ENCODE measurements around the gene TMPRSS9. TPM values are rescaled to one million over a fixed set of nuclear protein-coding genes. Genes with fewer than 3 reads are reported as not detected.

The TMPRSS9 gene
- 0.15 and 0.18 TPM in 2 replicates for polyA plus RNA-seq (2013)

- WGBS (ENCODE audit: extremely low coverage, insufficient coverage, insufficient read length) = no CpG with 5 or more reads among the region's 44 CpGs
- Histone ChIP-seq H3K4me3 (ENCODE audit: low read depth, low read length) (no peak within 1 kb of the TSS), H3K23ac (ENCODE audit: low read length) (no peak within 1 kb of the TSS), H3K79me2 (ENCODE audit: control insufficient read depth, insufficient read depth, low read length, poor library complexity) (no peaks in the 10 kb centered on the region), H3K4me1 (ENCODE audit: control insufficient read depth in 1 of 2, insufficient read depth in 2 of 2, low read length in 2 of 2) (no peaks in the 10 kb centered on the region), H2BK12ac (ENCODE audit: low read length) (no peak within 1 kb of the TSS), H3K9ac (ENCODE audit: low read length) (no peak within 1 kb of the TSS), H3K9me3 (ENCODE audit: insufficient read depth, low read depth, low read length) (peaks cover 4% of the 10 kb centered on the region), H3K79me1 (ENCODE audit: low read length) (no peaks in the 10 kb centered on the region), H2AK5ac (ENCODE audit: low read length) (no peak within 1 kb of the TSS), H2AFZ (ENCODE audit: insufficient read depth, low read length, poor library complexity) (no peak within 1 kb of the TSS), H3K4me2 (ENCODE audit: low read length) (no peak within 1 kb of the TSS), H3K18ac (ENCODE audit: low read length) (no peak within 1 kb of the TSS), H4K12ac (ENCODE audit: low read depth, low read length) (no peak within 1 kb of the TSS), H3K4ac (ENCODE audit: low read depth, low read length) (no peak within 1 kb of the TSS), H3K27ac (ENCODE audit: low read depth, low read length) (no peak within 1 kb of the TSS), H2BK5ac (ENCODE audit: low read depth, low read length, poor library complexity) (no peak within 1 kb of the TSS), H2BK120ac (ENCODE audit: insufficient read depth, low read length, poor library complexity) (no peak within 1 kb of the TSS), H3K27me3 (ENCODE audit: insufficient read depth, low read length) (no peaks in the 10 kb centered on the region), H3K14ac (ENCODE audit: low read length) (no peak within 1 kb of the TSS), H4K91ac (ENCODE audit: low read depth, low read length) (no peak within 1 kb of the TSS), H4K8ac (ENCODE audit: low read depth, low read length) (no peak within 1 kb of the TSS), H3K36me3 (ENCODE audit: control insufficient read depth in 1 of 2, insufficient read depth in 2 of 2, low read length in 2 of 2) (no peaks in the 10 kb centered on the region)
- DNase-seq = no peak
These were observed at the start of gene TMPRSS9 for GRCh38 chr19:2359992-2360685. TSS of gene TMPRSS9 (plus strand) at chr19:2360265. CDS start at chr19:2389786, 29,521 bp downstream.

GRCh38 chr19:2311093-2311492 lies 49.0 kb upstream of the TMPRSS9 start:
- H3K79me2 ChIP-seq (ENCODE audit: control insufficient read depth, insufficient read depth, low read length, poor library complexity) = no peaks in the 10 kb centered on the region
- H3K9me3 ChIP-seq (ENCODE audit: insufficient read depth, low read depth, low read length) = peaks cover 12% of the 10 kb centered on the region
- no peaks in the 10 kb centered on the region for H3K79me1 ChIP-seq (ENCODE audit: low read length)
- H4K12ac ChIP-seq (ENCODE audit: low read depth, low read length) = no peak overlapping the region
- H3K36me3 ChIP-seq (ENCODE audit: control insufficient read depth in 1 of 2, insufficient read depth in 2 of 2, low read length in 2 of 2) = no peaks in the 10 kb centered on the region
- H4K91ac ChIP-seq (ENCODE audit: low read depth, low read length) = no peak overlapping the region
- H4K8ac ChIP-seq (ENCODE audit: low read depth, low read length) = no peak overlapping the region
- no peak overlapping the region for H2BK12ac ChIP-seq (ENCODE audit: low read length)
- H3K4ac ChIP-seq (ENCODE audit: low read depth, low read length) = no peak overlapping the region
- no peak for DNase-seq
- no peak overlapping the region for H2BK120ac ChIP-seq (ENCODE audit: insufficient read depth, low read length, poor library complexity)
- no peak overlapping the region for H3K23ac ChIP-seq (ENCODE audit: low read length)
- no peak overlapping the region for H2AK5ac ChIP-seq (ENCODE audit: low read length)
- WGBS (ENCODE audit: extremely low coverage, insufficient coverage, insufficient read length) = no CpG with 5 or more reads among the region's 4 CpGs
- H3K4me2 ChIP-seq (ENCODE audit: low read length) = no peak overlapping the region
- H3K27me3 ChIP-seq (ENCODE audit: insufficient read depth, low read length) = peaks cover 21% of the 10 kb centered on the region
- peaks cover 0 to 3% of the 10 kb centered on the region in 2 experiments for H3K4me1 ChIP-seq (ENCODE audit: control insufficient read depth in 1 of 2, insufficient read depth in 2 of 2, low read length in 2 of 2)
- no peak overlapping the region for H3K18ac ChIP-seq (ENCODE audit: low read length)
- no peak overlapping the region for H3K14ac ChIP-seq (ENCODE audit: low read length)
- H3K9ac ChIP-seq (ENCODE audit: low read length) = no peak overlapping the region
- no peak overlapping the region for H2BK5ac ChIP-seq (ENCODE audit: low read depth, low read length, poor library complexity)
- no peak overlapping the region for H2AFZ ChIP-seq (ENCODE audit: insufficient read depth, low read length, poor library complexity)
- no peak overlapping the region for H3K4me3 ChIP-seq (ENCODE audit: low read depth, low read length)
- no peak overlapping the region for H3K27ac ChIP-seq (ENCODE audit: low read depth, low read length)

GRCh38 chr19:2312820-2313501 lies 47.1 kb upstream of the TMPRSS9 start:
- H4K91ac ChIP-seq (ENCODE audit: low read depth, low read length) = no peak overlapping the region
- peaks cover 0 to 3% of the 10 kb centered on the region in 2 experiments for H3K4me1 ChIP-seq (ENCODE audit: control insufficient read depth in 1 of 2, insufficient read depth in 2 of 2, low read length in 2 of 2)
- no peak for DNase-seq
- H3K18ac ChIP-seq (ENCODE audit: low read length) = no peak overlapping the region
- no CpG with 5 or more reads among the region's 28 CpGs for WGBS (ENCODE audit: extremely low coverage, insufficient coverage, insufficient read length)
- no peak overlapping the region for H3K27ac ChIP-seq (ENCODE audit: low read depth, low read length)
- H3K4me3 ChIP-seq (ENCODE audit: low read depth, low read length) = no peak overlapping the region
- peaks cover 5% of the 10 kb centered on the region for H3K27me3 ChIP-seq (ENCODE audit: insufficient read depth, low read length)
- no peak overlapping the region for H2BK5ac ChIP-seq (ENCODE audit: low read depth, low read length, poor library complexity)
- H3K9me3 ChIP-seq (ENCODE audit: insufficient read depth, low read depth, low read length) = peaks cover 12% of the 10 kb centered on the region
- H3K79me1 ChIP-seq (ENCODE audit: low read length) = no peaks in the 10 kb centered on the region
- no peak overlapping the region for H4K12ac ChIP-seq (ENCODE audit: low read depth, low read length)
- no peak overlapping the region for H3K4me2 ChIP-seq (ENCODE audit: low read length)
- no peak overlapping the region for H3K9ac ChIP-seq (ENCODE audit: low read length)
- H2AFZ ChIP-seq (ENCODE audit: insufficient read depth, low read length, poor library complexity) = no peak overlapping the region
- no peak overlapping the region for H3K4ac ChIP-seq (ENCODE audit: low read depth, low read length)
- H2AK5ac ChIP-seq (ENCODE audit: low read length) = no peak overlapping the region
- no peak overlapping the region for H4K8ac ChIP-seq (ENCODE audit: low read depth, low read length)
- H3K79me2 ChIP-seq (ENCODE audit: control insufficient read depth, insufficient read depth, low read length, poor library complexity) = no peaks in the 10 kb centered on the region
- H3K36me3 ChIP-seq (ENCODE audit: control insufficient read depth in 1 of 2, insufficient read depth in 2 of 2, low read length in 2 of 2) = no peaks in the 10 kb centered on the region
- H3K23ac ChIP-seq (ENCODE audit: low read length) = no peak overlapping the region
- no peak overlapping the region for H2BK120ac ChIP-seq (ENCODE audit: insufficient read depth, low read length, poor library complexity)
- H2BK12ac ChIP-seq (ENCODE audit: low read length) = no peak overlapping the region
- no peak overlapping the region for H3K14ac ChIP-seq (ENCODE audit: low read length)

GRCh38 chr19:2315121-2315817 lies 44.8 kb upstream of the TMPRSS9 start:
- Histone ChIP-seq H2AK5ac (ENCODE audit: low read length) (no peak overlapping the region), H2AFZ (ENCODE audit: insufficient read depth, low read length, poor library complexity) (no peak overlapping the region), H3K9me3 (ENCODE audit: insufficient read depth, low read depth, low read length) (peaks cover 8% of the 10 kb centered on the region), H3K9ac (ENCODE audit: low read length) (no peak overlapping the region), H3K27ac (ENCODE audit: low read depth, low read length) (no peak overlapping the region), H3K23ac (ENCODE audit: low read length) (no peak overlapping the region), H3K4me3 (ENCODE audit: low read depth, low read length) (no peak overlapping the region), H3K36me3 (ENCODE audit: control insufficient read depth in 1 of 2, insufficient read depth in 2 of 2, low read length in 2 of 2) (no peaks in the 10 kb centered on the region), H3K79me2 (ENCODE audit: control insufficient read depth, insufficient read depth, low read length, poor library complexity) (no peaks in the 10 kb centered on the region), H3K79me1 (ENCODE audit: low read length) (no peaks in the 10 kb centered on the region), H2BK12ac (ENCODE audit: low read length) (no peak overlapping the region), H2BK120ac (ENCODE audit: insufficient read depth, low read length, poor library complexity) (no peak overlapping the region), H3K18ac (ENCODE audit: low read length) (no peak overlapping the region), H3K4ac (ENCODE audit: low read depth, low read length) (no peak overlapping the region), H2BK5ac (ENCODE audit: low read depth, low read length, poor library complexity) (no peak overlapping the region), H3K27me3 (ENCODE audit: insufficient read depth, low read length) (no peaks in the 10 kb centered on the region), H4K8ac (ENCODE audit: low read depth, low read length) (no peak overlapping the region), H4K12ac (ENCODE audit: low read depth, low read length) (no peak overlapping the region), H3K14ac (ENCODE audit: low read length) (no peak overlapping the region), H3K4me2 (ENCODE audit: low read length) (no peak overlapping the region), H4K91ac (ENCODE audit: low read depth, low read length) (no peak overlapping the region), H3K4me1 (ENCODE audit: control insufficient read depth in 1 of 2, insufficient read depth in 2 of 2, low read length in 2 of 2) (no peaks in the 10 kb centered on the region)
- no CpG with 5 or more reads among the region's 7 CpGs for WGBS (ENCODE audit: extremely low coverage, insufficient coverage, insufficient read length)
- no peak for DNase-seq
